GM12801 (cell line): Measurements from ENCODE around the gene RNASE8.

Experiments used
- CTCF ChIP-seq: IDR thresholded peaks from one replicate; pipeline ENCODE4 v1.5.1; 2011; ENCODE audit warnings: control low read depth; ENCODE audit not compliant: insufficient read length; ENCODE audit errors: extremely low read depth

Gene RNASE8

GRCh38 chr14:21057803-21058675 is at the start of gene RNASE8:
Gene RNASE8 (plus strand): TSS chr14:21057822. CDS start chr14:21057893, 71 bp downstream.
- no peak for TF ChIP-seq CTCF

GRCh38 chr14:21011136-21011535 is 46.5 kb upstream of the RNASE8 start:
- TF ChIP-seq CTCF: no peak

GRCh38 chr14:21014761-21015190 is 42.8 kb upstream of the RNASE8 start:
- peak; percentile 81 for TF ChIP-seq CTCF

- TF ChIP-seq CTCF: no peak
These were observed 42.3 kb upstream of the RNASE8 start for GRCh38 chr14:21015312-21015711.

- TF ChIP-seq CTCF: no peak
These were observed 41.0 kb upstream of the RNASE8 start for GRCh38 chr14:21016413-21017190.

GRCh38 chr14:21017528-21018245 is 39.9 kb upstream of the RNASE8 start:
- no peak for TF ChIP-seq CTCF

- TF ChIP-seq CTCF: no peak
These were observed 39.3 kb upstream of the RNASE8 start for GRCh38 chr14:21018286-21018685.
